Cardiac fibroblast (primary cell): ENCODE results near the gene CAMKMT.

Experiments
- DNase-seq, 2 donors: peaks; one replicate each; pipeline versions ENCODE4 v3.0.0 to v3.0.0-alpha.2; 2010; ENCODE audit warnings: low read depth in 2 of 2
- H3K4me3 ChIP-seq, 2 donors: replicated peaks in 1 of 2; 1 replicate in 1 of 2; 2 replicates in 1 of 2; pipeline ENCODE4 v1.5.1; 2011; ENCODE audit warnings: low read depth in 2 of 2, low read length in 2 of 2, mild to moderate bottlenecking in 2 of 2, moderate library complexity in 1 of 2
- CTCF ChIP-seq: IDR thresholded peaks from one replicate; pipeline ENCODE4 v1.5.1; 2011; ENCODE audit warnings: low read depth, mild to moderate bottlenecking, low read length, inconsistent platforms

CAMKMT gene

DNA sequence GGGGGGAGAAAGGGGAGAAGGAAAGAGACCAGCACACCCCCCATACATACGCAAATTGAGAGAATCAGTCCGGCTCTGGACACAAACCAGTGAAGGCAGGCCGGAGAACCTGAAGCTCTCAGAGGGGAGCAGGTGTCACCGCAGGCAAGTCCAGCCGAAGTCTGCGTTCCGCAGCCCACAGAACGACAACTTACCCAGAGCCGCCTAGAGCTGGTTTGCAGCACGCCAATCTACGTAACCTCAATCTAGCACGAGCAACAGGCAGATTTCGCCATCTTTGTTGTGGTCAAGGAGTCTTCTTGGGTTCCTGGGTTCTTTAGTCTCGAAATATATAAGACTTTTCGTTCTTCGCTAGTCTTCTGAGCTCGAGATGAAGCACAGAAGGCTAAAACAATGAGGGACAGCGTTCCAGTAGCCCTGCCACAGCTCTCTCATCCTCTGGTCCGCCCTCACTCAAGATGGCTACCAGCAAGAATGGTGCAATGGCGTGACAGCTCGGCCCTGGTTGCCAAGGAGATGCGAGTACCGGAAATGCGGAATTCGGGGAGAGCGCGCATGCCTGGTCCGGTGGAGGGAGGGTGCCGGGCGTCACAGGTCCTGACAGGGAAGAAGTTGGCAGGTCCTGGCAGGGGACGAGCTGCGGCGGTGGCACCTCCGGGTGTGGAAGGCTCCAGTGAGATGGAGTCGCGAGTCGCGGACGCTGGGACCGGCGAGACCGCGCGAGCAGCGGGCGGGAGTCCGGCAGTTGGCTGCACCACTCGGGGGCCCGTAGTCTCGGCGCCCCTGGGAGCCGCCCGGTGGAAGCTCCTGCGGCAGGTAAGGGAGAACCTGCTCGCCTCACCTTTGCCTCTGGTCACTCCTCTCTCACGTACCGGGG is at the start of gene CAMKMT, which contains the start of gene PREPL:
TSS of gene CAMKMT (plus strand) at position 618 of the 877 bp plus-strand sequence.
TSS of gene PREPL (minus strand) at position 165 of the 877 bp plus-strand sequence. CDS start 15,152 bp downstream, outside the sequence.
- TF ChIP-seq CTCF: no peak
- DNase-seq: peak; percentile 99

GRCh38 chr2:44314362-44314761 is 47.4 kb upstream of the CAMKMT start:
- no peak overlapping the region for H3K4me3 ChIP-seq
- DNase-seq: no peak
- TF ChIP-seq CTCF: no peak

More for the DNA sequence above, at the start of gene CAMKMT, which contains the start of gene PREPL:
- H3K4me3 ChIP-seq: peak within 1 kb of the TSS; percentile 90 to 95

DNA sequence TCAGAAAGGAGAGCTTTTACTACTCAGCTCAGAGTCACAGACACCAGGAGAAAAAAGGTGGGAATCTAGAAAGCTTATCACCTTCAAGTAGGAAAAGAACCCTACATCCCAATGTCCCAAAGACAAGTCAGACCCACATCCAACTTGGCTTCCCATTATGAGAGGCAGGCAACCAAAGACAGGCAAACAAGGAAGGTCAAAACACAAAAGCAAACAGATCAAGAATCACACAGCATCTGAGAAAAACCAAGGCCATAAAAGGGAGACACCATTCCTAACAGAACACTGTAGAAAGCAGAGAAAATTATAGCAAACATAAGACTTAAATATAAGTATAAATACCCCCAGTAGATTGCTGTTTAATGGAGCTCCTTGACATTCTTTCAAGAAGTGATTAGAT is 45.8 kb upstream of the CAMKMT start:
- H3K4me3 ChIP-seq: no peak overlapping the region
- DNase-seq: no peak
- no peak for TF ChIP-seq CTCF

DNA sequence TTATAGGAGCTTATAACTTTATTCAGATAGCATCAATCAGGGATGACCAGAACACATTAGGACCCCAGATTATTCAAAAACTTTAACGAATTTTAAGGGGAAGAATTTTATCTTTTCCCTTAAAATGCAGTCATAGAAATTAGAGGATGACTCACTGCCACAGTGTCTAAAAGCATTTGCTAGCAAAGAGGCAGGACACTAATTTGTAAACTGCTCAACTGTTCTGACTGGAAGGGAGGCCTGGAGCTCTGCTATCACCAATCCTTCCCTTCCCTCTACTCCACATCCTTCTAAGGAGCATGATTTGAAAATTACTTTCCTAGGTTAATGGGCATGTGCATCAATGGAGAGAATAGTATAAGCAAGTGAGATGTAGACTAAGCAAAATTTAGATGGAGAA is 40.9 kb upstream of the CAMKMT start:
- no peak overlapping the region for H3K4me3 ChIP-seq
- DNase-seq: no peak
- TF ChIP-seq CTCF: no peak

GRCh38 chr2:44321360-44321759 is 40.4 kb upstream of the CAMKMT start:
- TF ChIP-seq CTCF: no peak
- no peak for DNase-seq
- no peak overlapping the region for H3K4me3 ChIP-seq

GRCh38 chr2:44324971-44325426 is 36.7 kb upstream of the CAMKMT start:
- TF ChIP-seq CTCF: no peak
- DNase-seq: peak; percentile 38 to 73
- H3K4me3 ChIP-seq: no peak overlapping the region
